Parathyroid adenoma (tissue), 2 donors: Measurements from ENCODE around the gene NTRK3.

Experiments
- H2AFZ ChIP-seq: fragments of 300-600 bp; sonication (generic); one replicate; pipeline ENCODE4 v1.7.0; 2017; ENCODE audit warnings: antibody characterized with exemption, mild to moderate bottlenecking
- H3K27ac ChIP-seq: fragments of 300-600 bp; sonication (generic); one replicate; pipeline ENCODE4 v1.7.0; 2017
- H3K27me3 ChIP-seq: fragments of 300-600 bp; sonication (generic); one replicate; pipeline ENCODE4 v1.7.0; 2017; ENCODE audit warnings: low read length; ENCODE audit not compliant: control insufficient read depth, insufficient read depth
- H3K36me3 ChIP-seq: fragments of 300-600 bp; sonication (generic); one replicate; pipeline ENCODE4 v1.7.0; 2017; ENCODE audit warnings: low read length; ENCODE audit not compliant: control insufficient read depth, insufficient read depth
- H3K4me1 ChIP-seq: fragments of 300-600 bp; sonication (generic); one replicate; pipeline ENCODE4 v1.7.0; 2017; ENCODE audit warnings: control low read depth
- H3K4me2 ChIP-seq: fragments of 300-600 bp; sonication (generic); one replicate; pipeline ENCODE4 v1.7.0; 2017; ENCODE audit warnings: low read length
- H3K4me3 ChIP-seq: fragments of 300-600 bp; sonication (generic); one replicate; pipeline ENCODE4 v1.7.0; 2017; ENCODE audit warnings: low read depth, low read length
- H3K79me2 ChIP-seq: fragments of 300-600 bp; sonication (generic); one replicate; pipeline ENCODE4 v1.7.0; 2017; ENCODE audit warnings: control low read depth
- H3K9ac ChIP-seq: fragments of 300-600 bp; sonication (generic); one replicate; pipeline ENCODE4 v1.7.0; 2017; ENCODE audit warnings: mild to moderate bottlenecking
- H3K9me3 ChIP-seq: fragments of 300-600 bp; sonication (generic); one replicate; pipeline ENCODE4 v1.7.0; 2017; ENCODE audit warnings: low read length; ENCODE audit not compliant: control insufficient read depth
- TF ChIP-seq, protein P1 (sequence below): fragments of 300-600 bp; sonication (generic); IDR thresholded peaks from one replicate; pipeline ENCODE4 v1.7.0; 2017; ENCODE audit warnings: antibody characterized with exemption, mild to moderate bottlenecking
- donor health status: primary hyperparathyroidism.

The NTRK3 gene

GRCh38 chr15:87828608-87829007 is 427.9 kb downstream of the NTRK3 start:
- TF ChIP-seq, protein P1, sequence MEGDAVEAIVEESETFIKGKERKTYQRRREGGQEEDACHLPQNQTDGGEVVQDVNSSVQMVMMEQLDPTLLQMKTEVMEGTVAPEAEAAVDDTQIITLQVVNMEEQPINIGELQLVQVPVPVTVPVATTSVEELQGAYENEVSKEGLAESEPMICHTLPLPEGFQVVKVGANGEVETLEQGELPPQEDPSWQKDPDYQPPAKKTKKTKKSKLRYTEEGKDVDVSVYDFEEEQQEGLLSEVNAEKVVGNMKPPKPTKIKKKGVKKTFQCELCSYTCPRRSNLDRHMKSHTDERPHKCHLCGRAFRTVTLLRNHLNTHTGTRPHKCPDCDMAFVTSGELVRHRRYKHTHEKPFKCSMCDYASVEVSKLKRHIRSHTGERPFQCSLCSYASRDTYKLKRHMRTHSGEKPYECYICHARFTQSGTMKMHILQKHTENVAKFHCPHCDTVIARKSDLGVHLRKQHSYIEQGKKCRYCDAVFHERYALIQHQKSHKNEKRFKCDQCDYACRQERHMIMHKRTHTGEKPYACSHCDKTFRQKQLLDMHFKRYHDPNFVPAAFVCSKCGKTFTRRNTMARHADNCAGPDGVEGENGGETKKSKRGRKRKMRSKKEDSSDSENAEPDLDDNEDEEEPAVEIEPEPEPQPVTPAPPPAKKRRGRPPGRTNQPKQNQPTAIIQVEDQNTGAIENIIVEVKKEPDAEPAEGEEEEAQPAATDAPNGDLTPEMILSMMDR = no peak
- Histone ChIP-seq H3K9me3 (no peaks in the 10 kb centered on the region), H3K4me2 (no peak overlapping the region), H3K27ac (no peak overlapping the region), H2AFZ (no peak overlapping the region), H3K79me2 (no peaks in the 10 kb centered on the region), H3K36me3 (no peaks in the 10 kb centered on the region), H3K4me3 (no peak overlapping the region), H3K4me1 (no peaks in the 10 kb centered on the region), H3K9ac (no peak overlapping the region), H3K27me3 (no peaks in the 10 kb centered on the region)

DNA sequence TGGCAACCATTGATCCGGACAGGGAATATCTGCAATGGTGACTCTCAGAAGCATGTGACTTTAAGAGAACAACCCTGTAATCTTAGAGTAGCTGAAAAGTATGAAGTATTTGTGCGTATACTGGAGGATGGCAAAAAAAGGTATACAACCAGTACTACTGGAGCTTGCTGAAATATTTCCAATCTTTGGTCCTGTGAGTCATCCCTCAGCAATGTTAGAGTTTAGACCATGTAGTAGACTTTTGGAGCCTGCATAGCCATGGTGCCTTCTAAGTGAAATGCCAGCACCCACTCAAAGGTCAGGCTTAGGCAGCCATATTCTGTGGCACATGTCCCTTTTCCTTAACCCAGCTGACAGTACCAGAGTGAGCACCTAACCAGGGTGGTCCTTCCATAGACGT is 429.4 kb downstream of the NTRK3 start:
- H3K79me2 ChIP-seq = no peaks in the 10 kb centered on the region
- no peaks in the 10 kb centered on the region for H3K27me3 ChIP-seq
- no peak overlapping the region for H3K9ac ChIP-seq
- no peak overlapping the region for H3K4me3 ChIP-seq
- H3K4me2 ChIP-seq = no peak overlapping the region
- H3K36me3 ChIP-seq = no peaks in the 10 kb centered on the region
- no peak overlapping the region for H2AFZ ChIP-seq
- no peaks in the 10 kb centered on the region for H3K9me3 ChIP-seq
- no peaks in the 10 kb centered on the region for H3K4me1 ChIP-seq
- H3K27ac ChIP-seq = no peak overlapping the region
- TF ChIP-seq, protein P1 = no peak

GRCh38 chr15:87826119-87826747 is 430.3 kb downstream of the NTRK3 start:
- Histone ChIP-seq H3K4me3 (no peak overlapping the region), H3K27me3 (no peaks in the 10 kb centered on the region), H3K9ac (no peak overlapping the region), H3K27ac (no peak overlapping the region), H3K4me2 (no peak overlapping the region), H3K79me2 (no peaks in the 10 kb centered on the region), H3K36me3 (no peaks in the 10 kb centered on the region), H3K4me1 (no peaks in the 10 kb centered on the region), H2AFZ (no peak overlapping the region), H3K9me3 (no peaks in the 10 kb centered on the region)
- TF ChIP-seq, protein P1 = no peak

DNA sequence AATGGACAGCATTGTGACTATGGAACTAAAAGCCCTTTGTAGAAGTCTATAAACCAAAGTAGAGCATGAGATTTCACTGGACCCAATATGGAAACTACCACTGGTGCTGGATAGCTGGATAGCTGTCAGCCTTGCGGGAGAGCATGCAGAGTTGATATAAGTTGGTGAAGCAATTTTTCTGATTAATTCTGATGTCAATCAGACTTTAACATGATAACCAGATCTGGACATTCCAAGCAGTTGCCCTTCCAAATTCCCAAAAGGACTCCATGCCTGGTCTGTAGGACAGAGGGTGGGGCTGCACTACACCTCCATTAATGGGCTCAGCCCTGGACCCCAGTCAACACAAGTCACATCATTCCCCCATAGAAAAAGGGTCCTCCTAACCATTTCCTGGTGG is 437.8 kb downstream of the NTRK3 start:
- Histone ChIP-seq H3K9me3 (no peaks in the 10 kb centered on the region), H2AFZ (no peak overlapping the region), H3K9ac (no peak overlapping the region), H3K79me2 (no peaks in the 10 kb centered on the region), H3K36me3 (no peaks in the 10 kb centered on the region), H3K27ac (no peak overlapping the region), H3K27me3 (no peaks in the 10 kb centered on the region), H3K4me3 (no peak overlapping the region), H3K4me1 (no peaks in the 10 kb centered on the region), H3K4me2 (no peak overlapping the region)
- TF ChIP-seq, protein P1 = no peak

GRCh38 chr15:87817553-87817952 is 439.0 kb downstream of the NTRK3 start:
- no peaks in the 10 kb centered on the region for H3K27me3 ChIP-seq
- H3K9ac ChIP-seq = no peak overlapping the region
- H3K9me3 ChIP-seq = no peaks in the 10 kb centered on the region
- no peak overlapping the region for H3K27ac ChIP-seq
- H3K79me2 ChIP-seq = no peaks in the 10 kb centered on the region
- no peak overlapping the region for H3K4me2 ChIP-seq
- H3K4me1 ChIP-seq = no peaks in the 10 kb centered on the region
- H3K36me3 ChIP-seq = no peaks in the 10 kb centered on the region
- TF ChIP-seq, protein P1 = no peak
- H3K4me3 ChIP-seq = no peak overlapping the region
- no peak overlapping the region for H2AFZ ChIP-seq
